HEK293T (cell line): ENCODE data around the gene IL1RL1.

ENCODE experiments used
- CTCF ChIA-PET: fragments of 350-600 bp; formaldehyde crosslinking; extraction: SDS; loops from one replicate; lab custom pipeline; 2021; ENCODE audit warnings: antibody characterized with exemption, inconsistent platforms; lab: Yijun Ruan, JAX
- POLR2A ChIA-PET: fragments of 350-600 bp; formaldehyde crosslinking; extraction: SDS; loops from one replicate; lab custom pipeline; 2020; ENCODE audit warnings: antibody characterized with exemption, inconsistent platforms; lab: Yijun Ruan, JAX
- DNase-seq: peaks from one replicate; pipeline ENCODE4 v3.0.0; 2012; ENCODE audit warnings: mixed read lengths; ENCODE audit errors: extremely low spot score
- ARNT ChIP-seq: fragments of 450-650 bp; IDR thresholded peaks from 2 replicates; pipeline ENCODE4 v1.6.1; 2017; ENCODE audit warnings: mild to moderate bottlenecking
- BHLHE40 ChIP-seq: fragments of 450-650 bp; IDR thresholded peaks from 2 replicates; pipeline ENCODE4 v1.6.1; 2016; ENCODE audit warnings: mild to moderate bottlenecking, moderate library complexity, borderline replicate concordance
- CTBP1 ChIP-seq: fragments of 450-650 bp; IDR thresholded peaks from 2 replicates; pipeline ENCODE4 v1.6.1; 2016; ENCODE audit warnings: borderline replicate concordance
- ELF4 ChIP-seq: fragments of 450-650 bp; IDR thresholded peaks from 2 replicates; pipeline ENCODE4 v1.6.1; 2017; ENCODE audit warnings: antibody characterized with exemption
- FOXA1 ChIP-seq: fragments of 450-650 bp; IDR thresholded peaks from 2 replicates; pipeline ENCODE4 v1.6.1; 2016; ENCODE audit warnings: mild to moderate bottlenecking
- FOXK2 ChIP-seq: fragments of 450-650 bp; IDR thresholded peaks from 2 replicates; pipeline ENCODE4 v1.6.1; 2016; ENCODE audit warnings: mild to moderate bottlenecking
- FOXM1 ChIP-seq: fragments of 450-650 bp; IDR thresholded peaks from 2 replicates; pipeline ENCODE4 v1.6.1; 2017; ENCODE audit warnings: mild to moderate bottlenecking, borderline replicate concordance
- HDGF ChIP-seq: fragments of 450-650 bp; IDR thresholded peaks from 2 replicates; pipeline ENCODE4 v1.6.1; 2017; ENCODE audit warnings: antibody characterized with exemption, borderline replicate concordance
- L3MBTL2 ChIP-seq: fragments of 450-650 bp; conservative IDR thresholded peaks from 2 replicates; pipeline ENCODE4 v1.6.1; 2016; ENCODE audit warnings: mild to moderate bottlenecking
- LEF1 ChIP-seq: fragments of 450-650 bp; IDR thresholded peaks from 2 replicates; pipeline ENCODE4 v1.6.1; 2017; ENCODE audit warnings: mild to moderate bottlenecking, borderline replicate concordance
- NFRKB ChIP-seq: fragments of 450-650 bp; IDR thresholded peaks from 2 replicates; pipeline ENCODE4 v1.6.1; 2016; ENCODE audit warnings: mild to moderate bottlenecking, moderate library complexity
- PKNOX1 ChIP-seq: fragments of 450-650 bp; IDR thresholded peaks from 2 replicates; pipeline ENCODE4 v1.6.1; 2016
- SP1 ChIP-seq: fragments of 450-650 bp; IDR thresholded peaks from 2 replicates; pipeline ENCODE4 v1.6.1; 2017
- SUZ12 ChIP-seq: fragments of 450-650 bp; IDR thresholded peaks from 2 replicates; pipeline ENCODE4 v1.6.1; 2016; ENCODE audit warnings: mild to moderate bottlenecking
- TARDBP ChIP-seq: fragments of 450-650 bp; IDR thresholded peaks from 2 replicates; pipeline ENCODE4 v1.6.1; 2016
- ZNF384 ChIP-seq: fragments of 450-650 bp; IDR thresholded peaks from 2 replicates; pipeline ENCODE4 v1.6.1; 2016

IL1RL1 gene

GRCh38 chr2:102282678-102283091, 28.7 kb upstream of the IL1RL1 start:
- POLR2A ChIA-PET, result no interaction called here
- no peak for DNase-seq
- no peak for TF ChIP-seq NFRKB
- CTCF ChIA-PET, result interaction anchor here (1.9 kb wide), 1 partner anchor 42 kb away, joined by 4 read pairs; no protein-coding TSS in a partner anchor

DNA sequence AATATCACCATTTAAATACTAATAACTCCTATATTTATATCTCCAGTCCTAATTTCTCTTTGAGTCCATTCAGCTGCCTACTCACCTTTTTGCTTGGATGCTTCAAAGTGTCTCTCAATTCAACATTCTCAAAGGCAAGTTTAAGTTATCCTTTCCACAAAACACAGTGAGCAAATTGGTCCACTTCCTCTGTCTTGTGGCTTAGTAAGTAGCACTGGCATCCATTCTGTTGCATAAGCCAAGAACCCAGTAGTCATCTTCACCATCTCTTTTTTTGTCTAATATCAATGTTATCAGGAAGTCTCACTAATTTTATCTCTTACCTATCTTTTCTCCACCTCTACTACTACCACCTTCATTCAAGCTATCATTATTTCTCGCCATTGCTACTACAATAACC, 27.4 kb upstream of the IL1RL1 start:
- TF ChIP-seq L3MBTL2 (no peak), SUZ12 (no peak), CTBP1 (no peak), HDGF (no peak), FOXM1 (no peak), ZNF384 (no peak), ARNT (no peak), FOXK2 (no peak), NFRKB (no peak), BHLHE40 (no peak), LEF1 (no peak), TARDBP (no peak), ELF4 (no peak), PKNOX1 (no peak), FOXA1 (no peak), SP1 (no peak)
- DNase-seq, result no peak
- POLR2A ChIA-PET, result no interaction called here
- CTCF ChIA-PET, result no interaction called here

DNA sequence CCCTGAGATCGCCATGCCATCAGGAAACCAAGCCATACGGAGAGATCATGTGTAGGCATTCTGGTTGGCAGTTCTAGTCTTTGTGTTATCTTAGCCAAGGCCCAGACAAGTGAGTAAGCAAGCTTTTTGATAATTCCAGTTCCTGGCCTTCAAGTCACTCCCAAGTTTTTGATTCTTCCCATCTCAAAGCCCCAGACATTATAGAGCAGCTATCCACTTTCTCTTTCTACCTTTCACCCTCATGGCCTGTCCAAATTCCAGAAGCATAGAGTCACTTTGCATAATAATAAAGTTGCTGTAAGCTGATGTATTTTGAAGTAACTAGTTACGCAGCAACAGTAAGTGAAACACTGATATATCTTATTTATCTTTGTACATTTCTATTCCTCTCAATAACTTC, 26.8 kb upstream of the IL1RL1 start:
- ChIA-PET POLR2A (no interaction called here), CTCF (no interaction called here)
- no peak for DNase-seq
- TF ChIP-seq FOXM1, result no peak
- TF ChIP-seq PKNOX1, result no peak
- TF ChIP-seq FOXA1, result no peak
- no peak for TF ChIP-seq ZNF384
- no peak for TF ChIP-seq FOXK2
- no peak for TF ChIP-seq CTBP1
- TF ChIP-seq LEF1, result no peak
- no peak for TF ChIP-seq TARDBP
- TF ChIP-seq NFRKB, result no peak
- no peak for TF ChIP-seq L3MBTL2
- TF ChIP-seq SUZ12, result no peak
- no peak for TF ChIP-seq SP1
- no peak for TF ChIP-seq ELF4
- no peak for TF ChIP-seq BHLHE40
- no peak for TF ChIP-seq HDGF
- TF ChIP-seq ARNT, result no peak

DNA sequence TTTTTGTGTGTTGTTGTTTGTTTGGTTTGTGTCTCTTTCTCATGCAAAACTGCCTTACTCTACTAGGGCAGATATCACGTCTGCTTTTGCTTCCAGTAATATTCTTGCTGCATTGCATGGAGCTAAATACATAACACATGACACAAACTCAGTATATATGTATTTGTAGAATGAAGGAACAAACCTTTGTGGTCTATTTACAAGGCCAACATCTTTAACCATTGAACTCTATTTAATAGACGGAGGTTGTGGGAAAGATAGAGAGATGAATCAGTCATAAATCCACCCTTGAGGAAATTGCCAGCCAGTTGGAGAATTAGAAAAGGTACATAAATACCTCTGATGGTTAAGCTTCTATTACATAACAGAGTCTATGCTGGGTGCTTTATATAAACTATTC, 26.0 kb upstream of the IL1RL1 start:
- ChIA-PET CTCF (interaction anchor here (1.2 to 1.5 kb wide), 2 partner anchors 16 to 265 kb away, joined by 4 to 5 read pairs; no protein-coding TSS in a partner anchor), POLR2A (no interaction called here)
- DNase-seq, result no peak
- TF ChIP-seq TARDBP (no peak), BHLHE40 (no peak), FOXA1 (no peak), FOXK2 (no peak), NFRKB (no peak), ZNF384 (no peak), SP1 (no peak)

DNA sequence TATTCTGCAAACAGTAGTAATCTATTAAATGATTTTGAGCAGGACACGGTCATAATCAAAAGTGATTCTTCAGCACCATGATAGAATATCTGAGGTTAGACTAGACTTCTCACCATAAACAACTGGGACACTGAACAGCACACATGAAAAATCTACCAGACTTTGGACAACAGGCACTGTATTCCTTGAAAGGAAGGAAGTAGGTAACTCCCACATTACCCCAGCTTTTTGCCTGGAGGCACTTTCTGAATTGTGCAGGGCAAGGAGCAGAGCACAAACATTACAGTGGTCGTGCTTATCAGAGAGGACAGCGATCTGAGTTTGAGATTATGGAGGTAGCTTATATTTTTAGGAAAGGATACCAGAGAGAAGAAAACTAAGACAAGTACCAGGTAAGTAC, 25.3 kb upstream of the IL1RL1 start:
- no peak for TF ChIP-seq ZNF384
- TF ChIP-seq SUZ12, result no peak
- TF ChIP-seq CTBP1, result no peak
- TF ChIP-seq NFRKB, result no peak
- no peak for TF ChIP-seq SP1
- TF ChIP-seq HDGF, result no peak
- TF ChIP-seq BHLHE40, result no peak
- no peak for TF ChIP-seq LEF1
- no peak for TF ChIP-seq L3MBTL2
- TF ChIP-seq PKNOX1, result no peak
- TF ChIP-seq FOXA1, result no peak
- ChIA-PET CTCF (interaction anchor here (1.2 to 1.5 kb wide), 2 partner anchors 16 to 266 kb away, joined by 4 to 5 read pairs; no protein-coding TSS in a partner anchor), POLR2A (no interaction called here)
- DNase-seq, result no peak

GRCh38 chr2:102289129-102289528, 22.2 kb upstream of the IL1RL1 start:
- ChIA-PET CTCF (no interaction called here), POLR2A (no interaction called here)
- no peak for DNase-seq
- no peak for TF ChIP-seq L3MBTL2
- TF ChIP-seq ARNT, result no peak
- TF ChIP-seq ZNF384, result no peak
- TF ChIP-seq SUZ12, result no peak
- TF ChIP-seq FOXA1, result no peak
- TF ChIP-seq HDGF, result no peak
- no peak for TF ChIP-seq FOXM1
- TF ChIP-seq PKNOX1, result no peak
- TF ChIP-seq CTBP1, result no peak
- TF ChIP-seq NFRKB, result no peak
- no peak for TF ChIP-seq BHLHE40
- no peak for TF ChIP-seq SP1
- no peak for TF ChIP-seq FOXK2
- no peak for TF ChIP-seq TARDBP
- TF ChIP-seq ELF4, result no peak
- no peak for TF ChIP-seq LEF1
